ENCODE results near the gene AMELX. TPM values are rescaled to one million over a fixed set of nuclear protein-coding genes. Genes with fewer than 3 reads are reported as not detected.

AMELX gene
- total RNA-seq, 4 donors from 2014 or later: not detected

GRCh38 chrX:11336201-11336600, 43.0 kb downstream of the AMELX start:
- Histone ChIP-seq H3K27me3 (no peaks in the 10 kb centered on the region), H3K4me3 (no peak overlapping the region), H3K27ac (no peak overlapping the region), H3K9me3 (no peaks in the 10 kb centered on the region), H3K4me1 (no peaks in the 10 kb centered on the region), H3K36me3 (no peaks in the 10 kb centered on the region)
- no peak for DNase-seq
- intact Hi-C loops (cut with DNase I; ENCODE audit: low total_unique reads) (no loop called here), in situ Hi-C loops (cut with MboI; ENCODE audit: low pct_ligation_motif_present in 1 of 4, low pct_unique_long_range_greater_than_20kb in 1 of 4, low sequenced_read_pairs in 3 of 4) (loop anchor here in 1 of 4 donors (25.0 kb wide), 1 partner anchor 99 kb away; no protein-coding TSS in a partner anchor)
- TF ChIP-seq CTCF (IDR thresholded peaks at IDR 0.05) (no peak), EP300 (IDR thresholded peaks at IDR 0.05; ENCODE audit: low read depth) (no peak), POLR2A (IDR thresholded peaks at IDR 0.05) (no peak), POLR2AphosphoS5 (IDR thresholded peaks at IDR 0.05) (no peak)
- 67% methylated on average over 2 of the region's 2 CpGs; no CpG with 5 or more reads in 1 of the 2 donors for WGBS, 2 donors (ENCODE audit: low coverage in 1 of 2)

- Histone ChIP-seq H3K9me3 (no peaks in the 10 kb centered on the region), H3K27ac (no peak overlapping the region), H3K36me3 (no peaks in the 10 kb centered on the region), H3K4me1 (no peaks in the 10 kb centered on the region), H3K4me3 (no peak overlapping the region), H3K27me3 (no peaks in the 10 kb centered on the region)
- DNase-seq: no peak
- WGBS, 2 donors (ENCODE audit: low coverage in 1 of 2): 71% methylated on average over 1 of the region's 1 CpG; no CpG with 5 or more reads in 1 of the 2 donors
- no peak for TF ChIP-seq POLR2A (IDR thresholded peaks at IDR 0.05)
- no peak for TF ChIP-seq EP300 (IDR thresholded peaks at IDR 0.05; ENCODE audit: low read depth)
- TF ChIP-seq CTCF (IDR thresholded peaks at IDR 0.05): no peak
- TF ChIP-seq POLR2AphosphoS5 (IDR thresholded peaks at IDR 0.05): no peak
- in situ Hi-C loops (cut with MboI; ENCODE audit: low pct_ligation_motif_present in 1 of 4, low pct_unique_long_range_greater_than_20kb in 1 of 4, low sequenced_read_pairs in 3 of 4): loop anchor here in 1 of 4 donors (25.0 kb wide), 1 partner anchor 100 kb away; no protein-coding TSS in a partner anchor
- intact Hi-C loops (cut with DNase I; ENCODE audit: low total_unique reads): no loop called here
These were observed 44.2 kb downstream of the AMELX start for GRCh38 chrX:11337292-11338009.

- Histone ChIP-seq H3K27ac (peak overlapping the region in 3 of 4 donors; percentile 4 to 37 (median 29)), H3K9me3 (no peaks in the 10 kb centered on the region), H3K4me3 (no peak overlapping the region), H3K27me3 (no peaks in the 10 kb centered on the region), H3K36me3 (no peaks in the 10 kb centered on the region), H3K4me1 (no peaks in the 10 kb centered on the region)
- intact Hi-C loops (cut with DNase I; ENCODE audit: low total_unique reads) (no loop called here), in situ Hi-C loops (cut with MboI; ENCODE audit: low pct_ligation_motif_present in 1 of 4, low pct_unique_long_range_greater_than_20kb in 1 of 4, low sequenced_read_pairs in 3 of 4) (loop anchor here in 1 of 4 donors (25.0 kb wide), 1 partner anchor 104 kb away; no protein-coding TSS in a partner anchor)
- peak; percentile 31 for DNase-seq
- peak in 1 of 3 donors; percentile 9 for TF ChIP-seq POLR2AphosphoS5 (IDR thresholded peaks at IDR 0.05)
- no peak for TF ChIP-seq POLR2A (IDR thresholded peaks at IDR 0.05)
- 53 to 69% methylated on average over 3 to 10 of the region's 10 CpGs for WGBS, 2 donors (ENCODE audit: low coverage in 1 of 2)
These were observed 48.3 kb downstream of the AMELX start for GRCh38 chrX:11341274-11342201.

GRCh38 chrX:11342673-11343072, 49.5 kb downstream of the AMELX start:
- H3K27ac ChIP-seq: no peak overlapping the region
- intact Hi-C loops (cut with DNase I; ENCODE audit: low total_unique reads): no loop called here
- in situ Hi-C loops (cut with MboI; ENCODE audit: low pct_ligation_motif_present in 1 of 4, low pct_unique_long_range_greater_than_20kb in 1 of 4, low sequenced_read_pairs in 3 of 4): loop anchor here in 1 of 4 donors (25.0 kb wide), 1 partner anchor 105 kb away; no protein-coding TSS in a partner anchor

More at GRCh38 chrX:11342673-11343072, 49.5 kb downstream of the AMELX start:
- no peaks in the 10 kb centered on the region for H3K36me3 ChIP-seq
- no peak overlapping the region for H3K4me3 ChIP-seq
- TF ChIP-seq POLR2AphosphoS5 (IDR thresholded peaks at IDR 0.05) (no peak), POLR2A (IDR thresholded peaks at IDR 0.05) (no peak), CTCF (IDR thresholded peaks at IDR 0.05) (no peak), EP300 (IDR thresholded peaks at IDR 0.05; ENCODE audit: low read depth) (no peak)
- H3K27me3 ChIP-seq: no peaks in the 10 kb centered on the region
- H3K9me3 ChIP-seq: no peaks in the 10 kb centered on the region
- DNase-seq: no peak
- H3K4me1 ChIP-seq: no peaks in the 10 kb centered on the region
